CD4-positive, alpha-beta T cell (primary cell): ENCODE data around the gene CAP2. TPM values are rescaled to one million over a fixed set of nuclear protein-coding genes. Genes with fewer than 3 reads are reported as not detected.

ENCODE experiments used
- ATAC-seq: fragments of 200-7000 bp; cut with Tn5 transposase; one replicate; pipeline ENCODE4 v1.10.0; 2022; ENCODE audit warnings: mild to moderate bottlenecking; ENCODE audit not compliant: poor library complexity
- CTCF ChIA-PET: fragments of 350-600 bp; sonication (Branson Sonifier 250); formaldehyde crosslinking; loops from one replicate; lab custom pipeline; 2021; ENCODE audit warnings: antibody characterized with exemption, inconsistent platforms; lab: Charles Lee
- POLR2A ChIA-PET: fragments of 350-600 bp; sonication (Branson Sonifier 250); formaldehyde crosslinking; loops from one replicate; lab custom pipeline; 2021; ENCODE audit warnings: antibody characterized with exemption, inconsistent platforms; lab: Charles Lee
- DNase-seq, 14 experiments: peaks; one replicate each; pipeline ENCODE4 v3.0.0-alpha.2; 2013 to 2020; ENCODE audit warnings: mixed read lengths in 2 of 14
- H3K27ac ChIP-seq, 2 donors: one replicate each; pipeline versions ENCODE4 v1.5.1 to v1.7.0; 2013; ENCODE audit warnings: low read length in 2 of 2, low read depth in 1 of 2, mild to moderate bottlenecking in 1 of 2
- H3K27me3 ChIP-seq, 2 experiments: 1 replicate in 1 of 2; 2 replicates in 1 of 2; pipeline versions ENCODE4 v1.6.1 to v1.7.0; 2013; ENCODE audit warnings: low read length in 2 of 2, control low read depth in 1 of 2, mild to moderate bottlenecking in 1 of 2, moderate library complexity in 1 of 2; ENCODE audit not compliant: insufficient read depth in 2 of 2, control insufficient read depth in 1 of 2
- H3K36me3 ChIP-seq: one replicate; pipeline ENCODE4 v1.6.1; 2013; ENCODE audit warnings: low read length, control low read depth; ENCODE audit not compliant: insufficient read depth
- H3K4me1 ChIP-seq: one replicate; pipeline ENCODE4 v1.6.1; 2013; ENCODE audit warnings: low read length, control low read depth; ENCODE audit not compliant: insufficient read depth
- H3K4me3 ChIP-seq: one replicate; pipeline ENCODE4 v1.5.1; 2013; ENCODE audit warnings: mild to moderate bottlenecking, low read length, moderate library complexity
- H3K9me3 ChIP-seq, 2 experiments: 1 replicate in 1 of 2; 2 replicates in 1 of 2; pipeline versions ENCODE4 v1.6.1 to v1.7.0; 2013; ENCODE audit warnings: low read length in 2 of 2, mild to moderate bottlenecking in 2 of 2, control low read depth in 1 of 2, moderate library complexity in 1 of 2; ENCODE audit not compliant: control insufficient read depth in 1 of 2, insufficient read depth in 1 of 2
- H3K27ac Mint-ChIP-seq: one replicate; pipeline ENCODE4 v1.8.0; 2020; ENCODE audit warnings: mixed read lengths
- H3K27me3 Mint-ChIP-seq: one replicate; pipeline ENCODE4 v1.8.0; 2021; ENCODE audit warnings: mixed read lengths
- H3K36me3 Mint-ChIP-seq: one replicate; pipeline ENCODE4 v1.8.0; 2021; ENCODE audit warnings: low read depth, mixed read lengths
- H3K4me1 Mint-ChIP-seq: one replicate; pipeline ENCODE4 v1.8.0; 2021; ENCODE audit warnings: low read depth, mixed read lengths
- H3K4me3 Mint-ChIP-seq: one replicate; pipeline ENCODE4 v1.8.0; 2020; ENCODE audit warnings: mild to moderate bottlenecking, mixed read lengths
- H3K9me3 Mint-ChIP-seq: one replicate; pipeline ENCODE4 v1.8.0; 2020; ENCODE audit warnings: mixed read lengths
- CTCF ChIP-seq: fragments of 200-600 bp; IDR thresholded peaks from one replicate; pipeline ENCODE4 v1.8.0; 2022; ENCODE audit warnings: antibody characterized with exemption, mild to moderate bottlenecking
- intact Hi-C, 2 experiments: fragments of 100-400 bp; cut with DNase I in 1 of 2; cut with micrococcal nuclease in 1 of 2; formaldehyde crosslinking; loops; one replicate each; pipeline versions ENCODE4 v1.15.1 to v1.9.0; 2023 to 2025; cut with DNase I, micrococcal nuclease
- total RNA-seq, 174 experiments: library from RNA in 2 of 174; stranded (reverse) in 2 of 174; gene quantifications; one replicate each; pipeline ENCODE4 v1.2.3 and lab custom pipeline; 2021 to 2026

The CAP2 gene
- total RNA-seq, 2 experiments from 2014 or later: not detected

DNA sequence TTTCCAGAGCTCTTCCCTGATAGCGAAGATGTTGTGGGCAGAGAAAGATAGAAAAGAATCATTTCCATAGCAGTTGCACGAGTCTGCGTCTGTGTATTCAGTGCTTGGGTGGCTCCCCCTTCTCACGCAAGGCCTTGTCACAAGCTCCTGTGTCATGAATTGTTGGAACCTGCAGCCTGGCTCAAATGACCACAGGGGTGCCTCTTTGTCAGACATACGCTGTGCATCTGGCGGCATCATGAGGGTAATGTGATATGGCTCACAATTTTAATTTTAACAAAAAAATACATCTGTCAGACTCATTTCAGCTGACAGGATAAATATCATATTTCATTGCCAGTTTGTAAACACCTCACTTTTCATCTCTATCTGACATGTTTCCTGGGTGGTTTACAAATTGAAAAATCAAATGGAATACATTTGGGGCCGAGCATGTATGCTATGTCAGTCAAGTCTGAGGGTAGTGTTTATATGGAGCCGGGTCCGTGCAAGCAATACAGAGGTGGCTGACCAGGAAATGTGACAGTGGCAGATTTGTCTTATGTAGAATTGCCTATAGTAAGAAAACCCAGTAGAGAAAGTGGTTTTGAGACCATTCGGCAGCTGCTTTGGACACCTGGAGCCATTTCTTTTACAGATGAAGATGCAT is 90.9 kb downstream of the CAP2 start:
- H3K4me1 ChIP-seq: no peaks in the 10 kb centered on the region
- Mint-ChIP-seq H3K4me1 (no peaks in the 10 kb centered on the region), H3K27me3 (peaks cover 21% of the 10 kb centered on the region), H3K4me3 (no peak overlapping the region), H3K27ac (no peak overlapping the region), H3K9me3 (no peaks in the 10 kb centered on the region), H3K36me3 (no peaks in the 10 kb centered on the region)
- no peak for DNase-seq
- no peak for TF ChIP-seq CTCF
- ATAC-seq: no peak
- no peaks in the 10 kb centered on the region for H3K36me3 ChIP-seq
- no peak overlapping the region for H3K4me3 ChIP-seq
- intact Hi-C loops: no loop called here
- H3K27ac ChIP-seq: no peak overlapping the region
- ChIA-PET POLR2A (no interaction called here), CTCF (no interaction called here)
- no peaks in the 10 kb centered on the region for H3K27me3 ChIP-seq
- H3K9me3 ChIP-seq: no peaks in the 10 kb centered on the region

DNA sequence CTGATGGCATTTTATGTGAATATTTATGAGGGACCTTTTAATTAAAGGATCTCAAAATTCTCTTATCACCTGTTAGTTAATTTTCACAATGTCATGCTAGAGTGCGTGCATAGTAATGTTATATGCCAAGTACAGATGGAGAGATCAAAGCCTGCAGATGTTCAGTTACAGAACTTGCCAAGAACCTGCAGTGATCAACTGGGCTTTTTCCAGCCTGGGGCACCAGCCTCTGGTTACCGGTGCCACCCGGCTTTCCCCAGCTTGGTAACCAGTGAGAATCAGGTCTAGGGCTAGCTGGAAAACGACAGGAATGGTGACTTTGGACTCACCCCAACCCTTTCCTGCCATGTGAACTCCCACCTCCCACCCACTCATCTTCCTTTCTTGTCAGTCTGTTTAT is 91.8 kb downstream of the CAP2 start:
- no peaks in the 10 kb centered on the region for H3K9me3 ChIP-seq
- H3K27me3 ChIP-seq: no peaks in the 10 kb centered on the region
- no peak for TF ChIP-seq CTCF
- no peaks in the 10 kb centered on the region for H3K36me3 ChIP-seq
- peaks cover 23% of the 10 kb centered on the region for H3K27me3 Mint-ChIP-seq
- intact Hi-C loops: no loop called here
- DNase-seq (no peak), ATAC-seq (no peak)
- POLR2A ChIA-PET: no interaction called here
- H3K4me1 Mint-ChIP-seq: no peaks in the 10 kb centered on the region
- no peak overlapping the region for H3K4me3 Mint-ChIP-seq
- no peak overlapping the region for H3K4me3 ChIP-seq
- no peak overlapping the region for H3K27ac ChIP-seq
- H3K9me3 Mint-ChIP-seq: no peaks in the 10 kb centered on the region
- CTCF ChIA-PET: no interaction called here
- H3K36me3 Mint-ChIP-seq: no peaks in the 10 kb centered on the region
- no peaks in the 10 kb centered on the region for H3K4me1 ChIP-seq
- no peak overlapping the region for H3K27ac Mint-ChIP-seq

- ChIA-PET POLR2A (no interaction called here), CTCF (no interaction called here)
- H3K27me3 ChIP-seq: no peaks in the 10 kb centered on the region
- DNase-seq (no peak), ATAC-seq (no peak)
- Mint-ChIP-seq H3K27me3 (peaks cover 27% of the 10 kb centered on the region), H3K4me3 (no peak overlapping the region), H3K27ac (no peak overlapping the region), H3K36me3 (no peaks in the 10 kb centered on the region), H3K4me1 (no peaks in the 10 kb centered on the region), H3K9me3 (no peaks in the 10 kb centered on the region)
- H3K4me1 ChIP-seq: no peaks in the 10 kb centered on the region
- no peak for TF ChIP-seq CTCF
- no peaks in the 10 kb centered on the region for H3K9me3 ChIP-seq
- no peaks in the 10 kb centered on the region for H3K36me3 ChIP-seq
- H3K27ac ChIP-seq: no peak overlapping the region
- no peak overlapping the region for H3K4me3 ChIP-seq
- intact Hi-C loops: no loop called here
Observed at GRCh38 chr6:17485946-17486345, 92.6 kb downstream of the CAP2 start.
